C4-2B (cell line): Measurements from ENCODE around the gene C2orf72.

Source experiments
- ZFX ChIP-seq: fragments of 450-650 bp; IDR thresholded peaks from 2 replicates; pipeline ENCODE4 v1.6.1; 2017
- TF ChIP-seq, protein P1 (sequence below): fragments of 450-650 bp; conservative IDR thresholded peaks from 2 replicates; pipeline ENCODE4 v1.5.1; 2017; ENCODE audit warnings: mild to moderate bottlenecking

DNA sequence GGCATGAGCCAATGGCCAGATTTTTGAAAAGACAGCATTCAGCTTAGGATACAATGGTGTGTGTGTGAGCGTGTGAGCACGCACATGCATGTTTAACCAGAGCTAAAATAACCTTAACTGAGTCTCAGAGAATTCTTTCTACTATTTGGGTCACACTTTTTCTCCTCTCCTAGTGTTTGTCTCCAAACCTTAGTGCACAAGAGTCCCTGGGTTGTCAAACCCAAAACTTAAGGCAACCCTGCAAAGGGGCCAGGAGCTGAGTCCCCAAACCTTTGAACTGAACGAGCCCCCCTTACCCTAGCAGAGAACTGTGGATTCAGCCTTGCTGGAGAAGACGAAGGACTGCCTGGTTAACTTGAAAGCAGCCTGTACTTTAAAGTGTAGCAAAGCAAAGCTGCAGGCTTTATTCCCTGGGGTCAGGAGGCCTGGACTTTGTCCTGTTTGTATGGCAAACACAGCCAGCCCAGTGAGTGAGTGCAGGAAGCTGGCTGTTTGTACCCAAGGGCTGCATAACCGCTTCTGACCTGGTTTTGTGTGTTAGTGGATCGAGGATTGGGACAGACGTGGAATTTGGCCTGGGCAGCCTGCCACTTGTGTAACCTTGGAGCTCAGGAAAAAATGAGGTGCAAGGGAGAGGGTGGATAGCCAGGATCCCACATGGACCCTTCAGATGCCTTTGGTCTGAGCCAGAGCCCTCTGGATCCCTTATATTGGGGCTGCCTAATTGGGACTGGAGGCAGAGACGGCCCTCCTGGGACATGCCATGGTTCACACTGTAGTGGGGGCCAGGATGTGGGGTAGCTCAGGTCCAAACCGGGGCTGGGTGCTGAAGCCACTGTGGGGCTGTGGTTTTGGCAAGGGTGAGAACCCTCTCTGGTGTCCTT lies 12.9 kb downstream of the C2orf72 start:
- TF ChIP-seq, protein P1, sequence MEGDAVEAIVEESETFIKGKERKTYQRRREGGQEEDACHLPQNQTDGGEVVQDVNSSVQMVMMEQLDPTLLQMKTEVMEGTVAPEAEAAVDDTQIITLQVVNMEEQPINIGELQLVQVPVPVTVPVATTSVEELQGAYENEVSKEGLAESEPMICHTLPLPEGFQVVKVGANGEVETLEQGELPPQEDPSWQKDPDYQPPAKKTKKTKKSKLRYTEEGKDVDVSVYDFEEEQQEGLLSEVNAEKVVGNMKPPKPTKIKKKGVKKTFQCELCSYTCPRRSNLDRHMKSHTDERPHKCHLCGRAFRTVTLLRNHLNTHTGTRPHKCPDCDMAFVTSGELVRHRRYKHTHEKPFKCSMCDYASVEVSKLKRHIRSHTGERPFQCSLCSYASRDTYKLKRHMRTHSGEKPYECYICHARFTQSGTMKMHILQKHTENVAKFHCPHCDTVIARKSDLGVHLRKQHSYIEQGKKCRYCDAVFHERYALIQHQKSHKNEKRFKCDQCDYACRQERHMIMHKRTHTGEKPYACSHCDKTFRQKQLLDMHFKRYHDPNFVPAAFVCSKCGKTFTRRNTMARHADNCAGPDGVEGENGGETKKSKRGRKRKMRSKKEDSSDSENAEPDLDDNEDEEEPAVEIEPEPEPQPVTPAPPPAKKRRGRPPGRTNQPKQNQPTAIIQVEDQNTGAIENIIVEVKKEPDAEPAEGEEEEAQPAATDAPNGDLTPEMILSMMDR = no peak
- TF ChIP-seq ZFX = no peak
